HCT116 (cell line): ENCODE data around the gene SMCO4. TPM values are rescaled to one million over a fixed set of nuclear protein-coding genes. Genes with fewer than 3 reads are reported as not detected.
"Not testable (repeated sequence)": the region's sequence is repeated elsewhere in the genome, so short reads cannot be mapped to it uniquely, and the experiment has no call there.

Source experiments
- ATAC-seq: fragments of 200-7000 bp; cut with Tn5 transposase; 2 replicates; pipeline ENCODE4 v1.9.1; 2020; ENCODE audit warnings: mild to moderate bottlenecking, moderate library complexity
- BruUV-seq: library from RNA; stranded (reverse); fragments of 400-500 nt; replicated peaks from 2 replicates; lab custom pipeline; 2021; lab: Mats Ljungman, UMichigan
- CTCF ChIA-PET: fragments of 300-600 bp; sonication (Branson Sonifier 250); formaldehyde crosslinking; loops from one replicate; lab custom pipeline; 2021; ENCODE audit warnings: antibody characterized with exemption; lab: Charles Lee
- POLR2A ChIA-PET: fragments of 300-600, 350-600 bp; sonication (Branson Sonifier 250); formaldehyde crosslinking; loops from one replicate; lab custom pipeline; 2021; ENCODE audit warnings: antibody characterized with exemption; lab: Charles Lee
- RAD21 ChIA-PET, 2 experiments: fragments of 300-600 bp; sonication (Branson Sonifier 250); formaldehyde crosslinking; loops; one replicate each; lab custom pipeline; 2023; ENCODE audit warnings: low total read pairs in 2 of 2; ENCODE audit not compliant: uncharacterized antibody in 2 of 2, unreplicated experiment in 2 of 2, low non-redundant PET in 1 of 2; lab: Charles Lee
- DNase-seq: peaks from one replicate; pipeline ENCODE4 v3.0.0-alpha.2; 2010; ENCODE audit warnings: low read depth, low spot score
- H2AFZ ChIP-seq: fragments of 200-600 bp; shearing (Covaris generic), sonication (generic); 2 replicates; pipeline ENCODE4 v1.6.1; 2017; ENCODE audit warnings: low read depth, mixed run types, mixed read lengths, antibody characterized with exemption, low read length; ENCODE audit not compliant: poor library complexity, severe bottlenecking
- H3K27ac ChIP-seq: 2 replicates; pipeline ENCODE4 v1.5.1; 2012; ENCODE audit warnings: low read depth, low read length
- H3K27me3 ChIP-seq: fragments of 200-600 bp; sonication (generic); 2 replicates; pipeline ENCODE4 v1.6.1; 2016; ENCODE audit warnings: mixed run types, low read length, mixed read lengths; ENCODE audit not compliant: insufficient read depth
- H3K36me3 ChIP-seq, 2 experiments: fragments of 200-500 bp in 1 of 2; fragments of 200-600 bp in 1 of 2; sonication (Bioruptor generic) in 1 of 2; sonication (generic) in 1 of 2; 2 replicates each; pipeline versions ENCODE4 v1.5.1 to v1.6.1; 2014 to 2016; ENCODE audit warnings: low read length in 2 of 2, inconsistent platforms in 1 of 2, mixed read lengths in 1 of 2, mixed run types in 1 of 2; ENCODE audit not compliant: insufficient read depth in 2 of 2, control insufficient read depth in 1 of 2
- H3K4me1 ChIP-seq, 2 experiments: fragments of 200-600 bp in 1 of 2; sonication (generic) in 1 of 2; 2 replicates each; pipeline versions ENCODE4 v1.5.1 to v1.6.1; 2012 to 2017; ENCODE audit warnings: low read length in 2 of 2, inconsistent platforms in 1 of 2, mild to moderate bottlenecking in 1 of 2, mixed read lengths in 1 of 2, mixed run types in 1 of 2, moderate library complexity in 1 of 2; ENCODE audit not compliant: insufficient read depth in 2 of 2, control insufficient read depth in 1 of 2
- H3K4me2 ChIP-seq: fragments of 200-600 bp; sonication (generic); 2 replicates; pipeline ENCODE4 v1.6.1; 2017; ENCODE audit warnings: mixed run types, low read length, mixed read lengths
- H3K4me3 ChIP-seq, 2 experiments: fragments of 200-600 bp in 1 of 2; sonication (generic) in 1 of 2; replicated peaks in 1 of 2; 2 replicates each; pipeline ENCODE4 v1.5.1; 2011 to 2016; ENCODE audit warnings: low read length in 2 of 2, control low read depth in 1 of 2, low read depth in 1 of 2, mild to moderate bottlenecking in 1 of 2, mixed read lengths in 1 of 2, mixed run types in 1 of 2
- H3K79me2 ChIP-seq: fragments of 200-600 bp; sonication (generic); 2 replicates; pipeline ENCODE4 v1.6.1; 2017; ENCODE audit warnings: mild to moderate bottlenecking, mixed run types, low read length, moderate library complexity, mixed read lengths; ENCODE audit not compliant: insufficient read depth
- H3K9ac ChIP-seq: fragments of 200-600 bp; sonication (generic); 2 replicates; pipeline ENCODE4 v1.6.1; 2016; ENCODE audit warnings: low read length, mixed read lengths
- H3K9me2 ChIP-seq: fragments of 200-600 bp; sonication (generic), shearing (Covaris generic); 2 replicates; pipeline ENCODE4 v1.6.1; 2017; ENCODE audit warnings: mixed run types, mild to moderate bottlenecking, moderate library complexity; ENCODE audit not compliant: insufficient read depth
- H3K9me3 ChIP-seq, 2 experiments: fragments of 200-500 bp in 1 of 2; fragments of 200-600 bp in 1 of 2; sonication (Bioruptor generic) in 1 of 2; sonication (generic) in 1 of 2; 2 replicates each; pipeline ENCODE4 v1.6.1; 2014 to 2017; ENCODE audit warnings: low read length in 2 of 2, mixed read lengths in 2 of 2, inconsistent platforms in 1 of 2, low read depth in 1 of 2, mild to moderate bottlenecking in 1 of 2, mixed run types in 1 of 2, moderate library complexity in 1 of 2; ENCODE audit not compliant: control insufficient read depth in 1 of 2, insufficient read depth in 1 of 2
- H4K20me1 ChIP-seq: fragments of 200-600 bp; sonication (generic), shearing (Covaris generic); 2 replicates; pipeline ENCODE4 v1.6.1; 2017; ENCODE audit warnings: mixed run types, mild to moderate bottlenecking, moderate library complexity; ENCODE audit not compliant: insufficient read depth
- EGR1 ChIP-seq: IDR thresholded peaks from 2 replicates; pipeline ENCODE4 v1.6.1; 2012; ENCODE audit warnings: low read depth
- ELF1 ChIP-seq: IDR thresholded peaks from 2 replicates; pipeline ENCODE4 v1.6.1; 2012; ENCODE audit warnings: low read depth, borderline replicate concordance
- MAX ChIP-seq: IDR thresholded peaks from 2 replicates; pipeline ENCODE4 v1.6.1; 2012
- RAD21 ChIP-seq: IDR thresholded peaks from 2 replicates; pipeline ENCODE4 v1.6.1; 2012; ENCODE audit warnings: low read depth, mild to moderate bottlenecking
- SP1 ChIP-seq: IDR thresholded peaks from 2 replicates; pipeline ENCODE4 v1.6.1; 2012; ENCODE audit warnings: low read depth
- YY1 ChIP-seq: IDR thresholded peaks from 2 replicates; pipeline ENCODE4 v1.6.1; 2011; ENCODE audit warnings: low read length, low read depth, moderate library complexity, mild to moderate bottlenecking; ENCODE audit not compliant: insufficient replicate concordance; ENCODE audit errors: extremely low read depth
- intact Hi-C: fragments of 100-400 bp; cut with micrococcal nuclease; formaldehyde crosslinking; loops from 2 replicates; pipeline ENCODE4 v1.10.0; 2022
- total RNA-seq: library from RNA; stranded (reverse); gene quantifications from one replicate; pipeline ENCODE4 v1.2.1, GENCODE V29; 2021; ENCODE audit not compliant: unreplicated experiment

Gene SMCO4
- total RNA-seq, 1 experiment from 2014 or later: 23.1 TPM

DNA sequence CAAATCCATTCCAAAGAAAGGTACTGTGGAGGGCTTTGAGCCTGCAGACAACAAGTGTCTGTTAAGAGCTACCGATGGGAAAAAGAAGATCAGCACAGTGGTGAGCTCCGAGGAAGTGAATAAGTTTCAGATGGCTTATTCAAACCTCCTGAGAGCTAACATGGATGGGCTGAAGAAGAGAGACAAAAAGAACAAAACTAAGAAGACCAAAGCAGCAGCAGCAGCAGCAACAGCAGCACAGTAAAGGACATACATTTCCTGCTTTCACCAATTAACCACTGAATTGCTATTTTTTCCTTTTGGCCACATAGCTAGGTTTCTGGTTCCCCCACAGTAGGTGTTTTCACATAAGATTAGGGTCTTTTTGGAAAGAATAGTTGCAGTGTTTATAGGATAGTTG, 7.6 kb downstream of the SMCO4 start:
- H3K36me3 ChIP-seq, BruUV-seq, intact Hi-C loops, H3K27me3 ChIP-seq, H3K9ac ChIP-seq, DNase-seq, H3K4me1 ChIP-seq, H3K9me2 ChIP-seq, H3K9me3 ChIP-seq, H2AFZ ChIP-seq, RAD21 ChIA-PET, ATAC-seq, POLR2A ChIA-PET, CTCF ChIA-PET, H3K27ac ChIP-seq, H4K20me1 ChIP-seq, H3K4me3 ChIP-seq, H3K4me2 ChIP-seq: not testable (repeated sequence)
- peaks cover 11% of the 10 kb centered on the region; the same call in 1 of the 2 replicates for H3K79me2 ChIP-seq

DNA sequence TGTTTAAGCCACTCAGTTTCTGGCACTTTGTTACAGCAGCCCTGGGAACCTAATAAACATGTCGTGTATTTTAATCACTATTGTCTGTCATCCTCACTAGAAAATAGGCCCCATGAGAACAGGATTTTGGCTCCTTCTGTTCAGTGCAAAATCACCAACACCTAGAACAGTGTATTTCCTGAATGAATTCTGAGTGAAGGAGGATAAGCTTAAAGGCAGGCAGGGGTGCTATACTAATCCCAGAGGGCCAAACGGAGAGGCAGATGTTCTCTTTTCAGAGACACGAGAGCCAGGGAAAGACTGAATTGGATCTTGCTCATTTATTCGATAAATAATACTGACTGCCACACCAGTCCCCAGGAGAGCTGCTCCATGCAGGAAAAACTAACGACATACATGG, 10.4 kb downstream of the SMCO4 start:
- POLR2A ChIA-PET: no interaction called here
- Histone ChIP-seq H4K20me1 (no peaks in the 10 kb centered on the region), H3K79me2 (0 out of 2 replicates have a peak, but pooled peaks cover 4% of the 10 kb centered on the region), H3K9me3 (no peaks in the 10 kb centered on the region), H3K9me2 (no peaks in the 10 kb centered on the region), H3K27me3 (no peaks in the 10 kb centered on the region), H3K36me3 (no peaks in the 10 kb centered on the region), H3K9ac (no peak overlapping the region), H2AFZ (no peak overlapping the region), H3K4me3 (no peak overlapping the region), H3K4me1 (peaks cover 0 to 5% of the 10 kb centered on the region in 2 experiments; a peak in 3 of 4 replicates), H3K27ac (no peak overlapping the region), H3K4me2 (no peak overlapping the region)
- CTCF ChIA-PET: no interaction called here
- ATAC-seq (no peak), DNase-seq (no peak)
- TF ChIP-seq YY1: no peak
- TF ChIP-seq MAX: no peak
- TF ChIP-seq RAD21: no peak
- TF ChIP-seq SP1: no peak
- no peak for TF ChIP-seq ELF1
- no peak for TF ChIP-seq EGR1
- intact Hi-C loops: no loop called here
- RAD21 ChIA-PET: no interaction called here
- BruUV-seq: no TSS peak
